ENCODE data around the gene ELOVL7. TPM values are rescaled to one million over a fixed set of nuclear protein-coding genes. Genes with fewer than 3 reads are reported as not detected.
"Not testable (repeated sequence)": the region's sequence is repeated elsewhere in the genome, so short reads cannot be mapped to it uniquely, and the experiment has no call there.

ELOVL7 gene
- total and polyA plus RNA-seq, 4 donors: 0.21 to 2.3 (median 0.76) TPM

DNA sequence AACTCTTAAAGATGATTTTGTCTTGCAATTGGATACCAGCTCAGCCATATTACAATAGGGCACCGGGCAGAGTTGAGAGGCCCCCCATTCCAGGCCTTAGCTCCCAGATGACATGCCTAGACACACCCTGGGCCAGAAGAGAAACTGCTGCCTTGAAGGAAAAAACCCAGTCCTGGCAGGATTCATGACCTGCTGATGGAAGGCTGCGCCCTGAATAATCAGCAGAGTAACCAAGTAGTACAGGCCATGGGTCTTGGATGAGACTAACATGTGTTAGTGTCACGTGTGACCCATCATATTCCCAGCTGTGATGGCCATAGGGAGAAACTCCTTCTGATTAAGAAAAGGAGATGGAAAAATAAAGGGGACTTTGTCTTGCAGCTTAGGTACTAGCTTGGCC lies 105.1 kb downstream of the ELOVL7 start:
- Histone ChIP-seq H3K9ac (ENCODE audit: low read depth in 1 of 2, low read length in 2 of 2) (no peak overlapping the region), H3K27ac (ENCODE audit: low read depth in 1 of 2, low read length in 2 of 2) (no peak overlapping the region), H3K9me3 (ENCODE audit: control insufficient read depth in 4 of 4, low read length in 3 of 4) (no peaks in the 10 kb centered on the region), H3K4me1 (ENCODE audit: control insufficient read depth in 4 of 4, insufficient read depth in 4 of 4, low read length in 3 of 4) (no peaks in the 10 kb centered on the region), H3K4me3 (ENCODE audit: low read depth in 1 of 3, low read length in 3 of 3) (no peak overlapping the region), H3K36me3 (ENCODE audit: control insufficient read depth in 4 of 4, insufficient read depth in 3 of 4, low read depth in 1 of 4, low read length in 3 of 4) (no peaks in the 10 kb centered on the region), H3K27me3 (ENCODE audit: control insufficient read depth in 4 of 4, insufficient read depth in 4 of 4, low read length in 3 of 4) (no peaks in the 10 kb centered on the region)
- WGBS: 94% methylated on average over 3 of the region's 3 CpGs
- no peak for DNase-seq (ENCODE audit: low spot score)
- TF ChIP-seq, protein P1, sequence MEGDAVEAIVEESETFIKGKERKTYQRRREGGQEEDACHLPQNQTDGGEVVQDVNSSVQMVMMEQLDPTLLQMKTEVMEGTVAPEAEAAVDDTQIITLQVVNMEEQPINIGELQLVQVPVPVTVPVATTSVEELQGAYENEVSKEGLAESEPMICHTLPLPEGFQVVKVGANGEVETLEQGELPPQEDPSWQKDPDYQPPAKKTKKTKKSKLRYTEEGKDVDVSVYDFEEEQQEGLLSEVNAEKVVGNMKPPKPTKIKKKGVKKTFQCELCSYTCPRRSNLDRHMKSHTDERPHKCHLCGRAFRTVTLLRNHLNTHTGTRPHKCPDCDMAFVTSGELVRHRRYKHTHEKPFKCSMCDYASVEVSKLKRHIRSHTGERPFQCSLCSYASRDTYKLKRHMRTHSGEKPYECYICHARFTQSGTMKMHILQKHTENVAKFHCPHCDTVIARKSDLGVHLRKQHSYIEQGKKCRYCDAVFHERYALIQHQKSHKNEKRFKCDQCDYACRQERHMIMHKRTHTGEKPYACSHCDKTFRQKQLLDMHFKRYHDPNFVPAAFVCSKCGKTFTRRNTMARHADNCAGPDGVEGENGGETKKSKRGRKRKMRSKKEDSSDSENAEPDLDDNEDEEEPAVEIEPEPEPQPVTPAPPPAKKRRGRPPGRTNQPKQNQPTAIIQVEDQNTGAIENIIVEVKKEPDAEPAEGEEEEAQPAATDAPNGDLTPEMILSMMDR (IDR thresholded peaks at IDR 0.05; ENCODE audit: low read depth, low read length, missing input control): no peak
- TF ChIP-seq, protein P2, sequence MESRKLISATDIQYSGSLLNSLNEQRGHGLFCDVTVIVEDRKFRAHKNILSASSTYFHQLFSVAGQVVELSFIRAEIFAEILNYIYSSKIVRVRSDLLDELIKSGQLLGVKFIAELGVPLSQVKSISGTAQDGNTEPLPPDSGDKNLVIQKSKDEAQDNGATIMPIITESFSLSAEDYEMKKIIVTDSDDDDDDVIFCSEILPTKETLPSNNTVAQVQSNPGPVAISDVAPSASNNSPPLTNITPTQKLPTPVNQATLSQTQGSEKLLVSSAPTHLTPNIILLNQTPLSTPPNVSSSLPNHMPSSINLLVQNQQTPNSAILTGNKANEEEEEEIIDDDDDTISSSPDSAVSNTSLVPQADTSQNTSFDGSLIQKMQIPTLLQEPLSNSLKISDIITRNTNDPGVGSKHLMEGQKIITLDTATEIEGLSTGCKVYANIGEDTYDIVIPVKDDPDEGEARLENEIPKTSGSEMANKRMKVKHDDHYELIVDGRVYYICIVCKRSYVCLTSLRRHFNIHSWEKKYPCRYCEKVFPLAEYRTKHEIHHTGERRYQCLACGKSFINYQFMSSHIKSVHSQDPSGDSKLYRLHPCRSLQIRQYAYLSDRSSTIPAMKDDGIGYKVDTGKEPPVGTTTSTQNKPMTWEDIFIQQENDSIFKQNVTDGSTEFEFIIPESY (IDR thresholded peaks at IDR 0.05): no peak

DNA sequence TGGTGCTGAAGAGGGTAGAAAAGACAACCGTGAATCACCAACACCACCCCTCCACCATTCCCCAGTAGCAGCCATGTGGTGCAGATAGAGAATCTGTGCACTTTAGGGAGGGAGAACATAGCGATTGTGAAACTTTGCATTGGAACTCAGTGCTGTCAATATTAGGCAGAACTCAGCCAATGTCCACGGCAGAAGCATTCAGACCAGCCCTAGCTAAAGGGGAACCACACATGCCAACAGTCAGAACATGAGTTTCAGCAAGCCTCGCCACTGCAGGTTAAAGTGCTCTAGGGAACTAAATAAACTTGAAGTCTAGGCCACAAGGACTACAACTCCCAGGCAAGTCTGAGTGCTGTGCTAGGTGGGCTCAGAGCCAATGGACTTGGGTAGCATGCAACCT lies 105.6 kb downstream of the ELOVL7 start:
- Histone ChIP-seq H3K9me3 (ENCODE audit: control insufficient read depth in 4 of 4, low read length in 3 of 4) (no peaks in the 10 kb centered on the region), H3K9ac (ENCODE audit: low read depth in 1 of 2, low read length in 2 of 2) (no peak overlapping the region), H3K27me3 (ENCODE audit: control insufficient read depth in 4 of 4, insufficient read depth in 4 of 4, low read length in 3 of 4) (no peaks in the 10 kb centered on the region), H3K4me3 (ENCODE audit: low read depth in 1 of 3, low read length in 3 of 3) (no peak overlapping the region), H3K4me1 (ENCODE audit: control insufficient read depth in 4 of 4, insufficient read depth in 4 of 4, low read length in 3 of 4) (no peaks in the 10 kb centered on the region), H3K27ac (ENCODE audit: low read depth in 1 of 2, low read length in 2 of 2) (no peak overlapping the region), H3K36me3 (ENCODE audit: control insufficient read depth in 4 of 4, insufficient read depth in 3 of 4, low read depth in 1 of 4, low read length in 3 of 4) (no peaks in the 10 kb centered on the region)
- WGBS: 83% methylated on average over 4 of the region's 4 CpGs
- TF ChIP-seq SP1 (IDR thresholded peaks at IDR 0.05) (no peak), FOXA2 (IDR thresholded peaks at IDR 0.05) (no peak), FOXA1 (IDR thresholded peaks at IDR 0.05) (no peak), NR2F2 (IDR thresholded peaks at IDR 0.05) (no peak), GABPA (IDR thresholded peaks at IDR 0.05 in 1 of 2, conservative IDR thresholded peaks at IDR 0.05 in 1 of 2) (no peak), TAF1 (conservative IDR thresholded peaks at IDR 0.05) (no peak), HNF4A (conservative IDR thresholded peaks at IDR 0.05) (no peak)
- TF ChIP-seq, protein P3, sequence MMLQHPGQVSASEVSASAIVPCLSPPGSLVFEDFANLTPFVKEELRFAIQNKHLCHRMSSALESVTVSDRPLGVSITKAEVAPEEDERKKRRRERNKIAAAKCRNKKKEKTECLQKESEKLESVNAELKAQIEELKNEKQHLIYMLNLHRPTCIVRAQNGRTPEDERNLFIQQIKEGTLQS (IDR thresholded peaks at IDR 0.05): no peak
- TF ChIP-seq, protein P2 (IDR thresholded peaks at IDR 0.05): no peak
- TF ChIP-seq, protein P1 (IDR thresholded peaks at IDR 0.05; ENCODE audit: low read depth, low read length, missing input control): no peak
- DNase-seq (ENCODE audit: low spot score): no peak

DNA sequence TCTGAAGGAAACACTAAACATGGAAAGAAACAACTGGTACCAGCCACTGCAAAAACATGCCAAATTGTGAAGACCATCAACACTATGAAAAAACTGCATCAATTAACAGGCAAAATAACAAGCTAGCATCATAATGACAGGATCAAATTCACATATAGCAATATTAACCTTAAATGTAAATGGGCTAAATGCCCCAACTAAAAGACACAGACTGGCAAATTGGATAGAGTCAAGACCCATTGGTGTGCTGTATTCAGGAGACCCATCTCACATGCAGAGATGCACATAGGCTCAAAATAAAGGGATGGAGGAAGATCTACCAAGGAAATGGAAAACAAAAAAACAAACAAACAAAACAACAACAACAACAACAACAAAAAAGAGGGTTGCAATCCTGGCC lies 113.2 kb downstream of the ELOVL7 start:
- DNase-seq (ENCODE audit: low spot score); H3K9ac ChIP-seq (ENCODE audit: low read depth in 1 of 2, low read length in 2 of 2); H3K9me3 ChIP-seq (ENCODE audit: control insufficient read depth in 4 of 4, low read length in 3 of 4); H3K4me1 ChIP-seq (ENCODE audit: control insufficient read depth in 4 of 4, insufficient read depth in 4 of 4, low read length in 3 of 4); H3K27me3 ChIP-seq (ENCODE audit: control insufficient read depth in 4 of 4, insufficient read depth in 4 of 4, low read length in 3 of 4); H3K27ac ChIP-seq (ENCODE audit: low read depth in 1 of 2, low read length in 2 of 2); H3K36me3 ChIP-seq (ENCODE audit: control insufficient read depth in 4 of 4, insufficient read depth in 3 of 4, low read depth in 1 of 4, low read length in 3 of 4); H3K4me3 ChIP-seq (ENCODE audit: low read depth in 1 of 3, low read length in 3 of 3): not testable (repeated sequence)
